Muscle of leg (tissue), 11 donors: ENCODE data around the gene SORBS2. TPM values are rescaled to one million over a fixed set of nuclear protein-coding genes. Genes with fewer than 3 reads are reported as not detected.

Source experiments
- DNase-seq: peaks from one replicate; pipeline ENCODE4 v3.0.0; 2013
- H3K27ac ChIP-seq: one replicate; pipeline ENCODE4 v1.5.1; 2013; ENCODE audit warnings: mild to moderate bottlenecking, low read length, control low read depth
- H3K27me3 ChIP-seq: one replicate; pipeline ENCODE4 v1.6.1; 2013; ENCODE audit warnings: low read length; ENCODE audit not compliant: control insufficient read depth, insufficient read depth
- H3K36me3 ChIP-seq: one replicate; pipeline ENCODE4 v1.6.1; 2013; ENCODE audit warnings: low read length; ENCODE audit not compliant: control insufficient read depth, insufficient read depth
- H3K4me1 ChIP-seq: one replicate; pipeline ENCODE4 v1.6.1; 2013; ENCODE audit warnings: low read length; ENCODE audit not compliant: control insufficient read depth, insufficient read depth
- H3K4me3 ChIP-seq: one replicate; pipeline ENCODE4 v1.5.1; 2013; ENCODE audit warnings: low read length, control low read depth
- H3K9me3 ChIP-seq: replicated peaks from 2 replicates; pipeline ENCODE4 v1.6.1; 2013; ENCODE audit warnings: low read depth, low read length; ENCODE audit not compliant: control insufficient read depth
- WGBS: methylation state at CpG from one replicate; pipeline ENCODE4 v1.1.5; 2013; ENCODE audit warnings: missing lambda C conversion rate; ENCODE audit not compliant: insufficient coverage; 5-methylcytosine and 5-hydroxymethylcytosine counted together
- polyA plus RNA-seq, 8 donors: library from polyadenylated mRNA; unstranded; fragments of 120-200 nt; gene quantifications; one replicate each; pipeline versions ENCODE4 v1.2.1 to v1.2.3, GENCODE V29; 2013; ENCODE audit warnings: inconsistent platforms in 1 of 8, low replicate concordance in 1 of 8; ENCODE audit not compliant: insufficient read length in 8 of 8, insufficient read depth in 1 of 8
- total RNA-seq: library from RNA; stranded (reverse); fragments of 120-200 nt; gene quantifications from one replicate; pipeline ENCODE4 v1.2.4, GENCODE V29; 2013

The SORBS2 gene
- total and polyA plus RNA-seq, 9 donors = 17.7 to 48.5 (median 36.3) TPM

DNA sequence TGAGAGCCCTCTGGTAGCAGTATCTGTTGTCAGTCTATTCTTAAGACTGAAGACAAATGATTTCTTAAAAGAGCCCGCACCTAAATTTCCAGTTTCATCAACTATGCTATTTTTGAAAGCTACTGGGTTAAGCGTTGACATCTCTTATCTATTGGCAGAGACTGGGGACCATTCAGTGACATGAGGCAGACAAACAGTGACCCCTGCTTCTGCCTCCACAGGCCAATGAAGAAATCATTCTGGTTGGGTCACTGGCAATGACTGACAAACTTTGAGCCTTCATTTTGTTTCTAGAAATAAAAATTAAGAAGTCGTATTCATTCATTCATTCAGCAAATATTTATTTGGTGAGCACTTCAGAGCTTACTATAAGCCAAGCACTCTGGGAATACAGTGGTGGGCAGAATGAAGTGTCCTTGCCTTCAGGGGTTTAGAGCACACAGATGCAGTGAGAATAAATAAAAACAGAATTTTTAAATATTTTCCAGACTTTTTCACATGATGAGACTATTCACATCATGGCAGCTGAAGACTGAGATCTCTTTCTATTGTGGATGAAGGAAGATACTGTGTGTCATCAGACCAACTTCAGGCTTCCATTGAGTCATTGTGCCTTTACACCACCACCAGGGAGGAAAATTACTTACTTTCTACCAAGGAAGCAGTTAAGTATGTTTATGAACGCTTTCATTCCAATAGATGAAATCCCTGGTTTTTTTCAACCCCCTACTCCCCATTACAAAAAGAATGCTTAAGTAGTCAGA, 36.0 kb downstream of the SORBS2 start:
- DNase-seq = no peak
- peaks cover 3% of the 10 kb centered on the region for H3K27me3 ChIP-seq
- H3K27ac ChIP-seq = no peak overlapping the region
- no peak overlapping the region for H3K4me3 ChIP-seq
- no peaks in the 10 kb centered on the region for H3K36me3 ChIP-seq
- WGBS = 100% methylated on average over 2 of the region's 4 CpGs
- H3K9me3 ChIP-seq = no peaks in the 10 kb centered on the region
- peaks cover 7% of the 10 kb centered on the region for H3K4me1 ChIP-seq

DNA sequence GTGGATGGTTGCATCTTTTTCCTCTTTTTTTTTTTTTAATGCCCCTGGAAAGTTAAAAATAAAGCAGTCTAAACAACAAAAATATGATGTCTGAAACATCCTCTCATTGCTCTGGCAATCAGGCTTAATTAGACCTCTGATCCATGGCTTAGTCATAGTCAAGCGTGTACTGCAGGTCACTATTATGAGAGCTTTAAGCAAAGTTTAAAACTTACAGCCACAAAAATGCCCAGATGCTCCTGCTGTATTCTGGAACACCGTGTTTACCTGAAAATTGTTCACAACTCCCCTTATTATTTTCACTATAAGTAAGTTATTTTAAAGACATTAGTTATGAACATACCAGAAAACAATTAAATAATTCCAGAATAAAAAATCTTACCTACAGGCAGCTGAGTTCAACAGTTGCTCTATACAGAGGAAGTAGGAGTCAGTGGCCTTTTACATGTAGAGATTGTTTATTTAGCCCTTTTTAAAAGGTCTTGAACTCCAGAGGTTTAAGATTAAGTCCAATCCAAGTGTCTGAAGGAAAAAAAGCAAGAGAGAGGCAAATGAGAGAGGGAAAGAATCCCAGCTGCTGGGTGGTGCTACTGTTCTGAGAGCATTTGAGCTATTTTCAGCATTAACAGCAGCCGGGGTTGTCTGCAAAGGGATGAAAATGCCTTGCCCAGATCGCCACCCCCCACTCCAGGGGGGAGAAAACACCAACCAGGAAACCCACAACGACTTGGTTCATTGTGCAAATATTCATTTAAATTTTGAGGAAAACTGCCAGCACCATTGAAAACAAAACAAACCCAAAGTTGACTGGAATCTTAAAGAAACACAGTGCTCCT, 36.9 kb downstream of the SORBS2 start:
- Histone ChIP-seq H3K27ac (peak overlapping the region; percentile 64), H3K4me1 (peaks cover 7% of the 10 kb centered on the region), H3K27me3 (peaks cover 3% of the 10 kb centered on the region), H3K4me3 (peak overlapping the region; percentile 11), H3K36me3 (no peaks in the 10 kb centered on the region), H3K9me3 (no peaks in the 10 kb centered on the region)
- WGBS = 33% methylated on average over 3 of the region's 5 CpGs
- DNase-seq = peak; percentile 35

DNA sequence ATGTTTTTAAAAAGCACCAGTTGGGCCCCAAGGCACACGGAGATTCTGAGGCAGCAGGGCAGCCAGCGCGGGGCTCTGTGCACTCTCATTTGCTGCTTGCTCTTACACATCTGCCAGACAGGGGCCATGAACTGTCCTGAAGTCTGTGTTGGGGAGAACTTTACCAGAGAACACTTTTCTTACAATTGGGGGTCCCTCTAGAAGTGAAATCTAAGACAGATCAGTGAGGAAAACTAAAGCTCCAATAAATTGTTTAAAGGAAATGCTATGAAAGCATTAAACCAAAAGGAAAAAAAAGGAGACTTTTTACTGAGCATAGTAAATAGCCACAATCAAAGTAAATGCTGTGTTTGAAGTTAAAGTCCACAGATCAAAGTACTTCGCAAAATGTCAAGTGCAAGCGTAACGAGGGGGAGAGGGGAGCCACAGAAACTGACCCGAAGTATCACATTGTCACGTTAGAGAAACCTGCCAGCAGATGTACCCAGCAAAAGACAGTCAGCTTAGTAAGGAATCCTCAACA, 37.8 kb downstream of the SORBS2 start:
- 34% methylated on average over 6 of the region's 8 CpGs for WGBS
- H3K27me3 ChIP-seq = peaks cover 3% of the 10 kb centered on the region
- H3K27ac ChIP-seq = peak overlapping the region; percentile 39
- no peak for DNase-seq
- peak overlapping the region; percentile 11 for H3K4me3 ChIP-seq
- H3K36me3 ChIP-seq = no peaks in the 10 kb centered on the region
- peaks cover 7% of the 10 kb centered on the region for H3K4me1 ChIP-seq
- no peaks in the 10 kb centered on the region for H3K9me3 ChIP-seq

DNA sequence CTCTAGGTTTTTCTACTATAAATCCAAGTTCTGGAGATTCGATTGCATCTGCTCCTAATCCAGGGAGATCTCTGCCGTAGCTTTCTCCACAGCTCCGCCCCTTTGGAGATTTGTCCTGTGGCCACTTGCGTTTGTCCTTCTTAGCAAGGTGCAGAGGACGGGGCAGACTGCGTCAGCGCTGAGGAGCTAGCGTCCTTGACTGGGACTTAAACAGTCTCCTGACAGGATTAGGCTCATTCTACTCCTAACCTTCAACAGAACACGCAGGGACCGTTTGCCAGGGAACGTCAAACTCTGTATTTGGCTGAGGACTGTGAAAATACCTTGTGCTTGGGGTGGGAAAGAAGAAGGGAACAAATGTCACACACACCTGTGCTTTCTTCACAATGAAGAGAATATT, 38.6 kb downstream of the SORBS2 start:
- no peaks in the 10 kb centered on the region for H3K36me3 ChIP-seq
- H3K9me3 ChIP-seq = no peaks in the 10 kb centered on the region
- no peak overlapping the region for H3K27ac ChIP-seq
- peaks cover 7% of the 10 kb centered on the region for H3K4me1 ChIP-seq
- H3K4me3 ChIP-seq = no peak overlapping the region
- DNase-seq = no peak
- H3K27me3 ChIP-seq = peaks cover 3% of the 10 kb centered on the region
- WGBS = 36% methylated on average over 4 of the region's 11 CpGs

DNA sequence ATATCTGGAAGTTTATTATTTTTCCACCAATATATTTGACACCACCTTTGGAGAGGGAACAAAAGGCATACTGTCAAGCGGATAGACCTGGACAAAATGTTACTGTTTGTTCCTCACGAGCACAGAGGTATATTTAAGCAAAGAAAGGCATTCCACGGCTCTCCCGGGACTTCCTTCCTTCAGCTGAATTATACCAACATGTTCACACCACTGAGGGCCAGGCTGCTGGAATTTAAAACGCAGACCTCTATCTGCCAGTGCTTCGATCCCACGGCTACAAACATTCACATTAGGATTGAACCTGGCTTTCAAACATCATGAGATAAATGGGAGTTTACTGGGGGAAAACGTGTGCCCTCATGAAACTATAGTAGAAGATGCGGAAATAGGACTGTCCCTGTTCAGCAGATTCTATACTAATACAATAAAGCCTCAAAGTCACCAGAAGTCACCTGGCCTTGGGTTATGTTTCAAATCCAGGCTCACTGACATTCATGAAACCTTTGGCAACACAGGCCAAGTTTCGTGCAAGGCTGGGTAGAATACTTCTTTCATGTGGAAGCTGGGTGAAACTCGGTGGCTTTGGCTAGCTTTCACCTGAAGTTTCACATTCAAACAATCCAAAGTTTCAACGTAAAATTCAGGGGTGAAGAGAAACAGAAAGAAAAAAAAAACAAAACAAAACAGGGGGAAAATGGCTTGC, 39.5 kb downstream of the SORBS2 start:
- WGBS = 61% methylated on average over 4 of the region's 12 CpGs
- H3K4me1 ChIP-seq = peaks cover 7% of the 10 kb centered on the region
- H3K27ac ChIP-seq = no peak overlapping the region
- no peak overlapping the region for H3K4me3 ChIP-seq
- no peak for DNase-seq
- H3K27me3 ChIP-seq = peaks cover 3% of the 10 kb centered on the region
- no peaks in the 10 kb centered on the region for H3K9me3 ChIP-seq
- H3K36me3 ChIP-seq = no peaks in the 10 kb centered on the region

DNA sequence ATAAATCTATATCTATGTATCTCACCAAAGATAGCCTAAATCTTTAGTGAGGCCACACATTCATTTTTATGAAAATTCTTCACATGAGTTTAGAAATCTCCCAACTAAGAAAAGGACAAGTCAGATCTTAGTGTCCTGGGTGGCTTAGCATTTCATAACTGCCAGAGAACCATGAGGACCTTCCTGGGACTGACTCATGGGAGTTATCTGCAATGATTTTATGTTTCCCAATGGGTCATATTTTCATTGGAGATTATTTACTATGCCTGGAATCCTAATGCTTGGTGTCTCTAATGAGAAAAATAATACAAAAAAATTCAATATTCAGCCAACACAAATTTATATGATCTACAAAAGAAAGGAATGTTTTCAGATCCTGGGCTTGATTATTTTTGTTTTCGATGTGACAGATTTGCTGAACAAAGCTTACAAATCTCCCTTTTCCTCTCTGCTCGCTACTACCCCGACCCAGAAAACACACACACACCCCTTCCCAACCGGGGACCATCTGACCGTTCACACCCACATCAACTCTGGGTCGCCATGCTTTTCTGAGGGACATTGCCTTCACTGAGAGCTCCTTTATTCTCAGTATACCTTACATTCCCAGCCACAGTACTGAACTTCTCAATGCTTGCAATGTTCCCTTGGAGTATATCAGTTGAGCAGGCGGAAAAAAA, 40.1 kb downstream of the SORBS2 start:
- Histone ChIP-seq H3K9me3 (no peaks in the 10 kb centered on the region), H3K36me3 (no peaks in the 10 kb centered on the region), H3K4me3 (no peak overlapping the region), H3K27ac (no peak overlapping the region), H3K4me1 (peaks cover 7% of the 10 kb centered on the region), H3K27me3 (peaks cover 3% of the 10 kb centered on the region)
- 69% methylated on average over 5 of the region's 7 CpGs for WGBS
- no peak for DNase-seq

DNA sequence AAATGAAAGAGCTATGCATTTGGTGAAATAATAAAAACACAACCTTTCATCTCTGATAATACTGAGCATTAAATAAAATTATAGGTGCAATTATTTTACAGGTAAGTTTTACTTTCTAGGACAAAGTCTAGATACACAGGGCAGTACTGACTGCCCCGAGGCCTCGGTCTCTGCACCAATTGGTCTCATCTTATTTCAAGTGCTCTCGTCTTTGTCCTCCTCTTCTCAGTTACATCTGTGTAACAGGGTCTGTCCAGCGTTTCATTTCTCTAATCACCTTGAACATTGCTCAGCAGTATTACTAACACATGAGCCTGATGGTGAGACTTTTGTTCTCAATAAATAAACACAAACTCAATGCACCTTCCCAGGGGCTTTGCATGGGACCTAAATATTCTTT, 44.5 kb downstream of the SORBS2 start:
- Histone ChIP-seq H3K9me3 (no peaks in the 10 kb centered on the region), H3K27ac (no peak overlapping the region), H3K4me3 (no peak overlapping the region), H3K27me3 (no peaks in the 10 kb centered on the region), H3K36me3 (no peaks in the 10 kb centered on the region), H3K4me1 (no peaks in the 10 kb centered on the region)
- no peak for DNase-seq
- 96% methylated on average over 4 of the region's 4 CpGs for WGBS

DNA sequence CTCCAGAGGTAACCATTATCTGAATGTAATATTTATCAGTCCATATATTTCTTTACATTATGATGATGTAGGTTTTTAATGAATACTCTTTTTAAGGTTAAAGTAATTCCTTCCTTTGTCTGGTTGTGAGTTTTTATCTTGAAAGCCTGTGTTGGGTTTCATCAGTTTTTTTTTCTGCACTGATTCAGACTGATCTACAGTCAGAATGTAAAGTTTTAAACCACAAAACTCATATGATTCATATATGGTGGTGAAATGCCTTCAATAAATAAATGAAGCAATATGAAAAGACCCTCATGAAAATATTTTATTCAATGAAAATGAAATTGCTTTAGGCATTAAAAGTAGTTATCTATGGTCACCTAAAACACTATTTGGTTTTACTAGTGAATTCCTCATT, 47.1 kb downstream of the SORBS2 start:
- no peaks in the 10 kb centered on the region for H3K4me1 ChIP-seq

DNA sequence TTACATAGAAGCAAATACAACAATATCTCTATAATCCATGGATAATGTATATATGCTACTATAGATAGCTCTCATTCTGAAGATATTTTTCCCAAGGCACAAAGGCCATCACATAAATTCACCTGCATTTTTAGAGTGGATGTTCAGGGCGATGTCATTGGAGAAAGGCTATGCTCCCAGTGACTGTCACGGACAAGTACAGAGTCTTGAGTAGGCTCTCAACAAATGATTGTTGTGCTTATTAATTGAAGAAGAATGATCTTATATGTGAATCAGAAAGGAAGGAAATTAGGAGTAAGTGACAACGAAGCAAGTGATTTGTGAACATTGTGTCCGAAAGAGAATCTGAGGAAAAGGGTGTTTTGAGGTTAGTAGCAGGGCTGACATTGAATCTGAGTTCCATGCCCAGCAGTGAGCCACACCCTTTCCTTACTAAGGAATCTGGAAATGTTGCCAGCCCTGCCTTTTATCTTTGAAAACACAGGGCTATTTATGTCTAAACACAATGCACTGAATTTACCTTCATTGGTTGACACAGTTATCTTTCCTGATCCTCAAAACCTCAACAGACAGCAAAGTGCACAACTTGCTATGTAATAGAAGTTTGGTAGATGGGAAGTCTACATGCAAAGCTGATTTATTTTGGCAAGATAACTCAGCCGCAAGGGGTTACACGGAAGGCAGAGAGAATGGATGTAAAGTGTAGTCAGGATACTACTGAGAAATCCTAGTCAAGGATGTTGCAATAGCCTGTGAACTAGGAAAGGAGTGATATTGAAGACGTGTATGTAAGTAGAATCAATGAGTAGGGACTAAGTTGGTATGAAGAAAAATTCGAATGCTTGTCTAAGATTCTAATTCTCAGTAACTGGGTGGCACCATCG, 50.4 kb downstream of the SORBS2 start:
- H3K27ac ChIP-seq = no peak overlapping the region
- no peak overlapping the region for H3K4me3 ChIP-seq
- no peaks in the 10 kb centered on the region for H3K4me1 ChIP-seq
- H3K36me3 ChIP-seq = no peaks in the 10 kb centered on the region
- no peaks in the 10 kb centered on the region for H3K27me3 ChIP-seq
- 72% methylated on average over 9 of the region's 9 CpGs for WGBS
- no peak for DNase-seq
- H3K9me3 ChIP-seq = no peaks in the 10 kb centered on the region

More for the DNA sequence above, 47.1 kb downstream of the SORBS2 start:
- H3K27ac ChIP-seq = no peak overlapping the region
- DNase-seq = no peak
- no peaks in the 10 kb centered on the region for H3K27me3 ChIP-seq
- H3K9me3 ChIP-seq = no peaks in the 10 kb centered on the region
- no peaks in the 10 kb centered on the region for H3K36me3 ChIP-seq
- H3K4me3 ChIP-seq = no peak overlapping the region
